ENCODE measurements around the gene LPCAT3. TPM values are rescaled to one million over a fixed set of nuclear protein-coding genes. Genes with fewer than 3 reads are reported as not detected.
"Not testable (repeated sequence)": the region's sequence is repeated elsewhere in the genome, so short reads cannot be mapped to it uniquely, and the experiment has no call there.

LPCAT3 gene
- total RNA-seq, 1 experiment from 2014 or later, result 45.8 TPM

DNA sequence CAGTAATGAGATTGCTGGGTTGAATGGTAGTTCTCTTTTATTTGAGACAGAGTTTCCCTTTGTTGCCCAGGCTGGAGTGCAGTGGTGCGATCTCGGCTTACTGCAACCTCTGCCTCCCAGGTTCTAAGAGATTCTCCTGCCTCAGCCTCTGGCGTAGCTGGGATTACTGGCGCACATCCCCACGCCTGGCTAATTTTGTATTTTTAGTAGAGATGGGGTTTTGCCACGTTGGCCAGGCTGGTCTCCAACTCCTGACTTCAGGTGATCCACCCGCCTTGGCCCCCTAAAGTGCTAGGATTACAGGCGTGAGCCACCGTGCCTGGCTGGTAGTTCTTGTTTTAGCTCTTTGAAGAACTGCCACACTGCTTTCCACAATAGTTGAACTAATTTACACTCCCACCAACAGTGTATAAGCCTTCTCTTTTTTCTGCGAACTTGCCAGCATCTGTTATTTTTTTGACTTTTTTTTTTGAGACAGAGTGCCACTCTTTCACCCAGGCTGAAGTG, 31.2 kb upstream of the LPCAT3 start:
- H3K4me1 ChIP-seq (ENCODE audit: control insufficient read depth in 1 of 2, insufficient read depth in 2 of 2, low read length in 2 of 2); H3K9ac ChIP-seq (ENCODE audit: low read length); H3K27ac ChIP-seq (ENCODE audit: low read depth, low read length); BruUV-seq (replicated peaks); H3K9me2 ChIP-seq (ENCODE audit: insufficient read depth); CTCF ChIA-PET; H3K36me3 ChIP-seq (ENCODE audit: control insufficient read depth in 1 of 2, insufficient read depth in 2 of 2, low read length in 2 of 2); POLR2A ChIA-PET; H3K79me2 ChIP-seq (ENCODE audit: insufficient read depth, low read length); H3K4me2 ChIP-seq (ENCODE audit: low read length); H2AFZ ChIP-seq (ENCODE audit: low read depth, low read length, poor library complexity, severe bottlenecking); H3K27me3 ChIP-seq (ENCODE audit: insufficient read depth, low read length); H3K4me3 ChIP-seq (replicated peaks in 1 of 2; ENCODE audit: low read depth in 1 of 2, low read length in 2 of 2); DNase-seq (ENCODE audit: low read depth, low spot score); H3K9me3 ChIP-seq (ENCODE audit: control insufficient read depth in 1 of 2, insufficient read depth in 1 of 2, low read depth in 1 of 2, low read length in 2 of 2); RAD21 ChIA-PET (ENCODE audit: low non-redundant PET in 1 of 2, low total read pairs in 2 of 2, uncharacterized antibody in 2 of 2, unreplicated experiment in 2 of 2); H4K20me1 ChIP-seq (ENCODE audit: insufficient read depth); ATAC-seq: not testable (repeated sequence)
- intact Hi-C loops (cut with micrococcal nuclease), result loop anchor here (10.0 kb wide), 1 partner anchor 105 kb away; the partner anchor contains the start of genes C12orf57 and RNU7-1

DNA sequence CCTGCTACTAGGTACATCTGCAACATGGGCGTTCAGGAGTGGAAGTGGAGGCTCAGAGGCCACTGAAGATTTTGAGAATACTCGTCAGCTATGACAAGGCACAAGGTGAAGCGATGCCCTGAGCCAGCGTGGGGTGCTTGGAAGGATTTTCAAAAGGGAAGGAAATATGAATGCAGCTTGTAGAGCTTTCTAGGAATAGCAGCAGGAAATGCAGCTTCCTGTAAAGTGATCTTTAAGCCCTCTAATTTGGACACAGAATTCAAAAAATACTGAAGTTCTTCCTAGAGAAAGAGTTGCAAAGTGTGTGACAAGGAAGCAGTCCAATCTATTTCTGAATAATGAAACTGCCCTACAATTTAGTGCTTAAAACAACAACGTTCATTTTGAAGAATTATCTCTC, 29.0 kb upstream of the LPCAT3 start:
- POLR2A ChIA-PET, result no interaction called here
- Histone ChIP-seq H3K9me3 (ENCODE audit: control insufficient read depth in 1 of 2, insufficient read depth in 1 of 2, low read depth in 1 of 2, low read length in 2 of 2) (no peaks in the 10 kb centered on the region), H3K9me2 (ENCODE audit: insufficient read depth) (no peaks in the 10 kb centered on the region), H3K36me3 (ENCODE audit: control insufficient read depth in 1 of 2, insufficient read depth in 2 of 2, low read length in 2 of 2) (no peaks in the 10 kb centered on the region), H3K4me3 (replicated peaks in 1 of 2; ENCODE audit: low read depth in 1 of 2, low read length in 2 of 2) (no peak overlapping the region), H3K27me3 (ENCODE audit: insufficient read depth, low read length) (no peaks in the 10 kb centered on the region), H4K20me1 (ENCODE audit: insufficient read depth) (no peaks in the 10 kb centered on the region), H3K79me2 (ENCODE audit: insufficient read depth, low read length) (no peaks in the 10 kb centered on the region), H2AFZ (ENCODE audit: low read depth, low read length, poor library complexity, severe bottlenecking) (no peak overlapping the region), H3K4me1 (ENCODE audit: control insufficient read depth in 1 of 2, insufficient read depth in 2 of 2, low read length in 2 of 2) (peaks cover 0 to 9% of the 10 kb centered on the region in 2 experiments; a peak in 1 of 4 replicates), H3K9ac (ENCODE audit: low read length) (no peak overlapping the region), H3K27ac (ENCODE audit: low read depth, low read length) (no peak overlapping the region), H3K4me2 (ENCODE audit: low read length) (no peak overlapping the region)
- RAD21 ChIA-PET (ENCODE audit: low non-redundant PET in 1 of 2, low total read pairs in 2 of 2, uncharacterized antibody in 2 of 2, unreplicated experiment in 2 of 2), result no interaction called here
- CTCF ChIA-PET, result no interaction called here
- ATAC-seq, result no peak
- BruUV-seq (replicated peaks), result no TSS peak
- TF ChIP-seq YY1 (IDR thresholded peaks at IDR 0.05; ENCODE audit: extremely low read depth, insufficient replicate concordance, low read depth, low read length) (no peak), SIN3A (IDR thresholded peaks at IDR 0.05; ENCODE audit: low read depth) (no peak), RAD21 (IDR thresholded peaks at IDR 0.05; ENCODE audit: low read depth) (no peak)
- TF ChIP-seq, protein P1, sequence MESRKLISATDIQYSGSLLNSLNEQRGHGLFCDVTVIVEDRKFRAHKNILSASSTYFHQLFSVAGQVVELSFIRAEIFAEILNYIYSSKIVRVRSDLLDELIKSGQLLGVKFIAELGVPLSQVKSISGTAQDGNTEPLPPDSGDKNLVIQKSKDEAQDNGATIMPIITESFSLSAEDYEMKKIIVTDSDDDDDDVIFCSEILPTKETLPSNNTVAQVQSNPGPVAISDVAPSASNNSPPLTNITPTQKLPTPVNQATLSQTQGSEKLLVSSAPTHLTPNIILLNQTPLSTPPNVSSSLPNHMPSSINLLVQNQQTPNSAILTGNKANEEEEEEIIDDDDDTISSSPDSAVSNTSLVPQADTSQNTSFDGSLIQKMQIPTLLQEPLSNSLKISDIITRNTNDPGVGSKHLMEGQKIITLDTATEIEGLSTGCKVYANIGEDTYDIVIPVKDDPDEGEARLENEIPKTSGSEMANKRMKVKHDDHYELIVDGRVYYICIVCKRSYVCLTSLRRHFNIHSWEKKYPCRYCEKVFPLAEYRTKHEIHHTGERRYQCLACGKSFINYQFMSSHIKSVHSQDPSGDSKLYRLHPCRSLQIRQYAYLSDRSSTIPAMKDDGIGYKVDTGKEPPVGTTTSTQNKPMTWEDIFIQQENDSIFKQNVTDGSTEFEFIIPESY (IDR thresholded peaks at IDR 0.05; ENCODE audit: extremely low read depth, insufficient replicate concordance, low read length), result no peak
- TF ChIP-seq, protein P2, sequence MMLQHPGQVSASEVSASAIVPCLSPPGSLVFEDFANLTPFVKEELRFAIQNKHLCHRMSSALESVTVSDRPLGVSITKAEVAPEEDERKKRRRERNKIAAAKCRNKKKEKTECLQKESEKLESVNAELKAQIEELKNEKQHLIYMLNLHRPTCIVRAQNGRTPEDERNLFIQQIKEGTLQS (IDR thresholded peaks at IDR 0.05), result no peak
- intact Hi-C loops (cut with micrococcal nuclease), result loop anchor here (10.0 kb wide), 1 partner anchor 103 kb away; the partner anchor contains the start of genes C12orf57 and RNU7-1
- DNase-seq (ENCODE audit: low read depth, low spot score), result no peak

All from HCT116 (cell line).